ENCODE data around the gene EMC6.

GRCh38 chr17:3689262-3690093 is 20.9 kb downstream of the EMC6 start:
- TF ChIP-seq GATA3 (IDR thresholded peaks at IDR 0.05; ENCODE audit: low read depth, low read length), result no peak
- TF ChIP-seq GATA2 (IDR thresholded peaks at IDR 0.05; ENCODE audit: low read depth, low read length), result no peak
